ENCODE measurements around the gene VEGFB.

Gene VEGFB

GRCh38 chr11:64265176-64266160, 31.1 kb downstream of the VEGFB start:
- in situ Hi-C loops (cut with HindIII; ENCODE audit: low pct_unique_long_range_greater_than_20kb, low sequenced_read_pairs), result no loop called here
- DNase-seq (ENCODE audit: low read depth in 1 of 2, low spot score in 1 of 2), result no peak

GRCh38 chr11:64266339-64266738, 32.0 kb downstream of the VEGFB start:
- in situ Hi-C loops (cut with HindIII; ENCODE audit: low pct_unique_long_range_greater_than_20kb, low sequenced_read_pairs), result no loop called here
- TF ChIP-seq JUND (IDR thresholded peaks at IDR 0.05; ENCODE audit: low read depth), result no peak
- DNase-seq (ENCODE audit: low read depth in 1 of 2, low spot score in 1 of 2), result no peak

More at GRCh38 chr11:64265176-64266160, 31.1 kb downstream of the VEGFB start:
- no peak for TF ChIP-seq JUND (IDR thresholded peaks at IDR 0.05; ENCODE audit: low read depth)

GRCh38 chr11:64267207-64267945, 33.0 kb downstream of the VEGFB start:
- no peak for TF ChIP-seq JUND (IDR thresholded peaks at IDR 0.05; ENCODE audit: low read depth)

GRCh38 chr11:64268025-64268892, 33.9 kb downstream of the VEGFB start:
- DNase-seq (ENCODE audit: low read depth in 1 of 2, low spot score in 1 of 2), result no peak
- TF ChIP-seq JUND (IDR thresholded peaks at IDR 0.05; ENCODE audit: low read depth), result no peak
- in situ Hi-C loops (cut with HindIII; ENCODE audit: low pct_unique_long_range_greater_than_20kb, low sequenced_read_pairs), result no loop called here

More at GRCh38 chr11:64267207-64267945, 33.0 kb downstream of the VEGFB start:
- no peak for DNase-seq (ENCODE audit: low read depth in 1 of 2, low spot score in 1 of 2)
- in situ Hi-C loops (cut with HindIII; ENCODE audit: low pct_unique_long_range_greater_than_20kb, low sequenced_read_pairs), result no loop called here

GRCh38 chr11:64268893-64269539, 34.6 kb downstream of the VEGFB start:
- in situ Hi-C loops (cut with HindIII; ENCODE audit: low pct_unique_long_range_greater_than_20kb, low sequenced_read_pairs), result no loop called here
- peak in 1 of 2 experiments; percentile 59 for DNase-seq (ENCODE audit: low read depth in 1 of 2, low spot score in 1 of 2)
- TF ChIP-seq JUND (IDR thresholded peaks at IDR 0.05; ENCODE audit: low read depth), result no peak

DNA sequence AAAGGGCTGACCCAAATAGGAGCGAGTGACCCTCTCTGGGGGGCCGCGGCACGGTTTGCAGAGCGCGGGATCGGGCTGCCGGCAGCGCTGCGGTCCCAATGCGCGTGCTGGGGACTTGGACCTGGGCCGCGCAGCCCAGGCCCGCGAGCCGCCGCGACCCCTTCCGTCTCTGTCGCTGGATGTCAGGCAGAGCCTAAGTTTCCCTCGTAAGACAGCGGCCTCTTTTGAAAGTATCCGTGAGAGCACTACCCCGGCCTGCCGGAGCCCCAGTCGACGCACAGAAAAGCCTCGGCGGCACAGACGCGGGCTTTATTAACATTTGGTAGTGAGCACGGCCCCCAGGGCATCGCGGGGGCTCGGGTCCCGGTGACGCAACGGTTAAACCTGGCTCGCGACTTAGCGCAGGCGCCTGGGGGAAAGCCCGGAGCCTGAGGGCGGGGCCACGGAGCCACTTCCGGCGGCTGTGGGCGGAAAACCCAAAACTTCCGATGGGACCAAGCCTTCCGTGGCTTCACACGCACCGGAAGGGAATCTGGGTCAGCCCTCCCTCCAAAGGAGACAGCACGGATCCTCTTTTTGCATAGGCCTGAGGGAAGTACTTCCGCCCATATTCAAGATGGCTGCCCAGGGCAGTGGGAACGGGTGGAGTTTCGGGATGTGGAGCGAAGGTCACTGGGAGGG, 35.3 kb downstream of the VEGFB start:
- TF ChIP-seq JUND (IDR thresholded peaks at IDR 0.05; ENCODE audit: low read depth), result no peak
- in situ Hi-C loops (cut with HindIII; ENCODE audit: low pct_unique_long_range_greater_than_20kb, low sequenced_read_pairs), result no loop called here
- DNase-seq (ENCODE audit: low read depth in 1 of 2, low spot score in 1 of 2), result peak; percentile 84 to 100

- no peak for TF ChIP-seq JUND (IDR thresholded peaks at IDR 0.05; ENCODE audit: low read depth)
- no peak for DNase-seq (ENCODE audit: low read depth in 1 of 2, low spot score in 1 of 2)
- in situ Hi-C loops (cut with HindIII; ENCODE audit: low pct_unique_long_range_greater_than_20kb, low sequenced_read_pairs), result no loop called here
These were observed 40.8 kb downstream of the VEGFB start for GRCh38 chr11:64275031-64275800.

GRCh38 chr11:64275841-64276240, 41.5 kb downstream of the VEGFB start:
- DNase-seq (ENCODE audit: low read depth in 1 of 2, low spot score in 1 of 2), result no peak
- no peak for TF ChIP-seq JUND (IDR thresholded peaks at IDR 0.05; ENCODE audit: low read depth)
- in situ Hi-C loops (cut with HindIII; ENCODE audit: low pct_unique_long_range_greater_than_20kb, low sequenced_read_pairs), result no loop called here

GRCh38 chr11:64276653-64277431, 42.5 kb downstream of the VEGFB start:
- in situ Hi-C loops (cut with HindIII; ENCODE audit: low pct_unique_long_range_greater_than_20kb, low sequenced_read_pairs), result no loop called here
- DNase-seq (ENCODE audit: low read depth in 1 of 2, low spot score in 1 of 2), result no peak
- no peak for TF ChIP-seq JUND (IDR thresholded peaks at IDR 0.05; ENCODE audit: low read depth)

DNA sequence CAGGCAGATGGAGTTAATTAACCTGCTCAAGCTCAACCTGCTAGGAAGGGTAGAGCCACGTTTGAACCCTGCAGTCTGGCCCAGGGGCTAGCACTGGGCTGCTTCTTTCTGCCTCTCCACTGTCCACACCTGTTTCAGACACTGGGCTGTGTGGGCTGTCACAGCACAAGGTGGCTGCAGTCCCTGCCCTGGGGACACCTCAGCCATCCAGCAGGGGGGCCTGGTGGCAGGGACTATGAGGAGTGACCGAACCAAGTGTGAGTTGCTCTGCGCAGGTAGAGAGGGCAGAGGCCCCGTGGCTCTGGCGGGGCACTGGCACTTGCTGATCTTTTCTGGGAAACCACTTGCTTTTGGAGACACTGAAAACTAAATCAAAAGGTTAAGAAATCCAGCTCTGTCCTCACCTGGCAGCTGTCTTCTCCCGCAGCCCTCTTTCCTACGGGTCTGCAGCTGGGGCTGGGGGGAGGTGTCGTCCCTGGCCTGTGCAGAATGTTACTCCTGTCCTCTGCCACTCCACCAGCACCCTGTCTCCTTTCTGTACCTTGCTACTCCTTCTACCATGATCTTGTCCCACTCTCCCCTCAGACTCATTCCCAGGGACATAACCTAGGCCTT, 44.3 kb downstream of the VEGFB start:
- in situ Hi-C loops (cut with HindIII; ENCODE audit: low pct_unique_long_range_greater_than_20kb, low sequenced_read_pairs), result no loop called here
- no peak for DNase-seq (ENCODE audit: low read depth in 1 of 2, low spot score in 1 of 2)
- no peak for TF ChIP-seq JUND (IDR thresholded peaks at IDR 0.05; ENCODE audit: low read depth)

Measured in T47D (cell line).